OCI-LY1 (cell line): ENCODE data around the gene LNP1.
"Not testable (repeated sequence)": the region's sequence is repeated elsewhere in the genome, so short reads cannot be mapped to it uniquely, and the experiment has no call there.

Experiments used
- CTCF ChIP-seq: fragments of 200-600 bp; sonication (generic), shearing (Covaris generic); IDR thresholded peaks from 2 replicates; pipeline ENCODE4 v1.5.1; 2017; ENCODE audit warnings: mild to moderate bottlenecking, antibody characterized with exemption, low read length, moderate library complexity, mixed read lengths
- EZH2 ChIP-seq: fragments of 200-600 bp; sonication (generic), shearing (Covaris generic); IDR thresholded peaks from 2 replicates; pipeline ENCODE4 v1.8.0; 2017; ENCODE audit warnings: borderline replicate concordance, mixed run types, mild to moderate bottlenecking, antibody characterized with exemption, low read length, moderate library complexity, mixed read lengths

DNA sequence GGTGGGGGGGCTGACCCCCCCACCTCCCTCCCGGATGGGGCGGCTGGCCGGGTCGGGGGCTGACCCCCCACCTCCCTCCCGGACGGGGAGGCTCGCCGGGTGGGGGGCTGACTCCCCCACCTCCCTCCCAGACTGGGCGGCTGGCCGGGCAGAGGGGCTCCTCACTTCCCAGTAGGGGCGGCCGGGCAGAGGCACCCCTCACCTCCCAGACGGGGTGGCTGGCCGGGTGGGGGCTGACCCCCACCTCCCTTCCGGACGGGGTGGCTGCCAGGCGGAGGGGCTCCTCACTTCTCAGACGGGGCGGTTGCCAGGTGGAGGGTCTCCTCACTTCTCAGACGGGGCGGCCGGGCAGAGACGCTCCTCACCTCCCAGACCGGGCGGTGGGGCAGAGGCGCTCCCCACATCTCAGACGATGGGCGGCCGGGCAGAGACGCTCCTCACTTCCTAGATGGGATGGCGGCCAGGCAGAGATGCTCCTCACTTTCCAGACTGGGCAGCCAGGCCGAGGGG lies 76.6 kb downstream of the LNP1 start:
- not testable (repeated sequence) for TF ChIP-seq CTCF, EZH2
